GM19035 (cell line): Measurements from ENCODE around the gene SUOX.
"Not testable (repeated sequence)": the region's sequence is repeated elsewhere in the genome, so short reads cannot be mapped to it uniquely, and the experiment has no call there.

Source experiments
- ATAC-seq: cut with Tn5 transposase; IDR thresholded peaks from one replicate; pipeline ENCODE4 v1.9.1; 2021; ENCODE audit not compliant: unreplicated experiment

Gene SUOX

GRCh38 chr12:56017181-56017580, 20.1 kb downstream of the SUOX start:
- ATAC-seq = no peak

GRCh38 chr12:56018356-56018755, 21.3 kb downstream of the SUOX start:
- ATAC-seq = no peak

GRCh38 chr12:56020423-56021184, 23.5 kb downstream of the SUOX start, which contains the start of gene IKZF4:
IKZF4 (plus strand) TSS chr12:56021043; CDS start chr12:56021494, 451 bp downstream.
- ATAC-seq = no peak

- ATAC-seq = no peak
Observed at GRCh38 chr12:56021889-56022497, 24.9 kb downstream of the SUOX start.

- ATAC-seq = no peak
Observed at GRCh38 chr12:56028511-56029165, 31.6 kb downstream of the SUOX start.

- ATAC-seq = no peak
Observed at GRCh38 chr12:56029166-56029519, 32.1 kb downstream of the SUOX start.

- peak; percentile 53 for ATAC-seq
Observed at GRCh38 chr12:56029666-56030293, 32.7 kb downstream of the SUOX start.

GRCh38 chr12:56031987-56032386, 34.9 kb downstream of the SUOX start:
- no peak for ATAC-seq

- ATAC-seq = no peak
Observed at GRCh38 chr12:56034586-56035332, 37.7 kb downstream of the SUOX start.

- ATAC-seq = no peak
Observed at GRCh38 chr12:56037161-56037560, 40.1 kb downstream of the SUOX start.

- no peak for ATAC-seq
Observed at GRCh38 chr12:56038022-56038655, 41.1 kb downstream of the SUOX start.

GRCh38 chr12:56040151-56040550, 43.1 kb downstream of the SUOX start:
- ATAC-seq = no peak

- no peak for ATAC-seq
Observed at GRCh38 chr12:56040963-56041551, 44.0 kb downstream of the SUOX start.

- ATAC-seq = peak; percentile 94
Observed at GRCh38 chr12:56041552-56042429, 44.7 kb downstream of the SUOX start, which contains the start of gene RPS26. RPS26 (plus strand) TSS chr12:56041918; CDS start chr12:56042167, 249 bp downstream.

GRCh38 chr12:56042430-56042813, 45.3 kb downstream of the SUOX start:
- not testable (repeated sequence) for ATAC-seq

- no peak for ATAC-seq
Observed at GRCh38 chr12:56042843-56043242, 45.8 kb downstream of the SUOX start.

GRCh38 chr12:56046027-56046780, 49.1 kb downstream of the SUOX start:
- ATAC-seq = no peak

- no peak for ATAC-seq
Observed at GRCh38 chr12:56053407-56053893, 56.4 kb downstream of the SUOX start.
